ENCODE results near the gene BSPRY.
A peak's percentile ranks its signal among the peaks of the same experiment; 100 is the strongest.

The BSPRY gene

GRCh38 chr9:113306566-113306965 is 42.8 kb upstream of the BSPRY start:
- no peak overlapping the region for H2AFZ ChIP-seq (ENCODE audit: low read depth)
- no peak overlapping the region for H3K27ac ChIP-seq
- H3K4me1 ChIP-seq (ENCODE audit: low read depth, poor library complexity, severe bottlenecking) = no peaks in the 10 kb centered on the region
- no peak for TF ChIP-seq CTCF (conservative IDR thresholded peaks at IDR 0.05; ENCODE audit: low read depth, low read length)
- H3K27me3 ChIP-seq (ENCODE audit: insufficient read depth, low read depth) = no peaks in the 10 kb centered on the region
- H3K79me2 ChIP-seq (ENCODE audit: insufficient read depth, low read depth) = no peaks in the 10 kb centered on the region
- H3K4me2 ChIP-seq = no peak overlapping the region
- no peak overlapping the region for H3K9ac ChIP-seq
- H4K20me1 ChIP-seq (ENCODE audit: insufficient read depth) = no peaks in the 10 kb centered on the region
- no peaks in the 10 kb centered on the region for H3K36me3 ChIP-seq (ENCODE audit: insufficient read depth)
- no peak overlapping the region for H3K4me3 ChIP-seq (IDR thresholded peaks at IDR 0.05; ENCODE audit: insufficient read depth, low read depth, low read length)

GRCh38 chr9:113307396-113307975 is 41.9 kb upstream of the BSPRY start:
- no peak overlapping the region for H3K9ac ChIP-seq

GRCh38 chr9:113309204-113309813 is 40.0 kb upstream of the BSPRY start:
- TF ChIP-seq CTCF (conservative IDR thresholded peaks at IDR 0.05; ENCODE audit: low read depth, low read length) = peak; percentile 59
- Histone ChIP-seq H3K79me2 (ENCODE audit: insufficient read depth, low read depth) (no peaks in the 10 kb centered on the region), H2AFZ (ENCODE audit: low read depth) (no peak overlapping the region), H3K27ac (no peak overlapping the region), H3K9ac (no peak overlapping the region), H4K20me1 (ENCODE audit: insufficient read depth) (no peaks in the 10 kb centered on the region), H3K27me3 (ENCODE audit: insufficient read depth, low read depth) (no peaks in the 10 kb centered on the region), H3K4me1 (ENCODE audit: low read depth, poor library complexity, severe bottlenecking) (no peaks in the 10 kb centered on the region), H3K36me3 (ENCODE audit: insufficient read depth) (no peaks in the 10 kb centered on the region), H3K4me2 (no peak overlapping the region), H3K4me3 (IDR thresholded peaks at IDR 0.05; ENCODE audit: insufficient read depth, low read depth, low read length) (no peak overlapping the region)

More at GRCh38 chr9:113307396-113307975, 41.9 kb upstream of the BSPRY start:
- Histone ChIP-seq H2AFZ (ENCODE audit: low read depth) (no peak overlapping the region), H3K4me3 (IDR thresholded peaks at IDR 0.05; ENCODE audit: insufficient read depth, low read depth, low read length) (no peak overlapping the region), H3K79me2 (ENCODE audit: insufficient read depth, low read depth) (no peaks in the 10 kb centered on the region), H3K27me3 (ENCODE audit: insufficient read depth, low read depth) (no peaks in the 10 kb centered on the region), H3K36me3 (ENCODE audit: insufficient read depth) (no peaks in the 10 kb centered on the region), H3K4me1 (ENCODE audit: low read depth, poor library complexity, severe bottlenecking) (no peaks in the 10 kb centered on the region), H3K27ac (no peak overlapping the region), H3K4me2 (no peak overlapping the region), H4K20me1 (ENCODE audit: insufficient read depth) (no peaks in the 10 kb centered on the region)
- TF ChIP-seq CTCF (conservative IDR thresholded peaks at IDR 0.05; ENCODE audit: low read depth, low read length) = no peak

- Histone ChIP-seq H3K27ac (no peak overlapping the region), H4K20me1 (ENCODE audit: insufficient read depth) (no peaks in the 10 kb centered on the region)
- no peak for TF ChIP-seq CTCF (conservative IDR thresholded peaks at IDR 0.05; ENCODE audit: low read depth, low read length)
Observed at GRCh38 chr9:113310538-113310937, 38.8 kb upstream of the BSPRY start.

More at GRCh38 chr9:113310538-113310937, 38.8 kb upstream of the BSPRY start:
- Histone ChIP-seq H3K27me3 (ENCODE audit: insufficient read depth, low read depth) (no peaks in the 10 kb centered on the region), H3K9ac (no peak overlapping the region), H2AFZ (ENCODE audit: low read depth) (no peak overlapping the region), H3K4me2 (no peak overlapping the region), H3K79me2 (ENCODE audit: insufficient read depth, low read depth) (no peaks in the 10 kb centered on the region), H3K36me3 (ENCODE audit: insufficient read depth) (no peaks in the 10 kb centered on the region), H3K4me3 (IDR thresholded peaks at IDR 0.05; ENCODE audit: insufficient read depth, low read depth, low read length) (no peak overlapping the region), H3K4me1 (ENCODE audit: low read depth, poor library complexity, severe bottlenecking) (no peaks in the 10 kb centered on the region)

Data from KMS-11 (cell line).